Suppressor macrophage treated with lipopolysaccharide for 1 hour (primary cell): ENCODE results near the gene SORL1.

Experiments used
- DNase-seq, 3 donors: peaks; one replicate each; pipeline ENCODE4 v3.0.0-alpha.2; 2020 to 2022

SORL1 gene

GRCh38 chr11:121643479-121644186 is 191.5 kb downstream of the SORL1 start:
- peak; percentile 63 to 69 (median 68) for DNase-seq

GRCh38 chr11:121644187-121644512 is 192.0 kb downstream of the SORL1 start:
- DNase-seq, result no peak

GRCh38 chr11:121645001-121645400 is 192.9 kb downstream of the SORL1 start:
- peak; percentile 31 to 52 (median 43) for DNase-seq

GRCh38 chr11:121645596-121645995 is 193.5 kb downstream of the SORL1 start:
- no peak for DNase-seq

- no peak for DNase-seq
These were observed 196.2 kb downstream of the SORL1 start for GRCh38 chr11:121648306-121648705.

GRCh38 chr11:121649798-121650197 is 197.7 kb downstream of the SORL1 start:
- no peak for DNase-seq

- no peak for DNase-seq
These were observed 198.5 kb downstream of the SORL1 start for GRCh38 chr11:121650351-121651256.

- no peak for DNase-seq
These were observed 199.1 kb downstream of the SORL1 start for GRCh38 chr11:121651257-121651605.

GRCh38 chr11:121652971-121653370 is 200.9 kb downstream of the SORL1 start:
- no peak for DNase-seq

- no peak for DNase-seq
These were observed 202.2 kb downstream of the SORL1 start for GRCh38 chr11:121654259-121654842.

- no peak for DNase-seq
These were observed 202.9 kb downstream of the SORL1 start for GRCh38 chr11:121654843-121655536.

- DNase-seq, result peak; percentile 90 to 92 (median 90)
These were observed 203.6 kb downstream of the SORL1 start for GRCh38 chr11:121655537-121656327.

- no peak for DNase-seq
These were observed 204.4 kb downstream of the SORL1 start for GRCh38 chr11:121656328-121657090.

- DNase-seq, result no peak
These were observed 205.0 kb downstream of the SORL1 start for GRCh38 chr11:121657146-121657545.

GRCh38 chr11:121659811-121660210 is 207.7 kb downstream of the SORL1 start:
- no peak for DNase-seq

- DNase-seq, result no peak
These were observed 209.9 kb downstream of the SORL1 start for GRCh38 chr11:121661880-121662486.

- no peak for DNase-seq
These were observed 212.0 kb downstream of the SORL1 start for GRCh38 chr11:121664144-121664543.

GRCh38 chr11:121665206-121665838 is 213.2 kb downstream of the SORL1 start:
- DNase-seq, result no peak

GRCh38 chr11:121667836-121668235 is 215.7 kb downstream of the SORL1 start:
- no peak for DNase-seq

- DNase-seq, result no peak
These were observed 217.3 kb downstream of the SORL1 start for GRCh38 chr11:121669422-121669821.

- DNase-seq, result no peak
These were observed 218.2 kb downstream of the SORL1 start for GRCh38 chr11:121670266-121670665.
